ENCODE results near the gene CFB.
A peak's percentile ranks its signal among the peaks of the same experiment; 100 is the strongest.
"Not testable (repeated sequence)": the region's sequence is repeated elsewhere in the genome, so short reads cannot be mapped to it uniquely, and the experiment has no call there.

CFB gene

GRCh38 chr6:31911826-31912585, 33.9 kb upstream of the CFB start:
- DNase-seq (ENCODE audit: low read depth): no peak

GRCh38 chr6:31915351-31915750, 30.5 kb upstream of the CFB start:
- DNase-seq (ENCODE audit: low read depth): no peak

- DNase-seq (ENCODE audit: low read depth): no peak
Observed at GRCh38 chr6:31915756-31916155, 30.1 kb upstream of the CFB start.

- peak; percentile 62 for DNase-seq (ENCODE audit: low read depth)
Observed at GRCh38 chr6:31918069-31918720, 27.7 kb upstream of the CFB start.

- DNase-seq (ENCODE audit: low read depth): no peak
Observed at GRCh38 chr6:31919624-31920303, 26.1 kb upstream of the CFB start.

GRCh38 chr6:31920811-31921210, 25.1 kb upstream of the CFB start:
- DNase-seq (ENCODE audit: low read depth): peak; percentile 79

GRCh38 chr6:31922942-31923341, 23.0 kb upstream of the CFB start:
- DNase-seq (ENCODE audit: low read depth): no peak

- DNase-seq (ENCODE audit: low read depth): no peak
Observed at GRCh38 chr6:31927242-31927862, 18.5 kb upstream of the CFB start, which contains the start of gene C2. TSS of gene C2 (plus strand) at chr6:31927717. CDS start at chr6:31927753, 36 bp downstream.

- no peak for DNase-seq (ENCODE audit: low read depth)
Observed at GRCh38 chr6:31927863-31928671, 17.8 kb upstream of the CFB start.

- no peak for DNase-seq (ENCODE audit: low read depth)
Observed at GRCh38 chr6:31928672-31928939, 17.3 kb upstream of the CFB start.

- DNase-seq (ENCODE audit: low read depth): no peak
Observed at GRCh38 chr6:31930962-31931361, 14.9 kb upstream of the CFB start.

- DNase-seq (ENCODE audit: low read depth): not testable (repeated sequence)
Observed at GRCh38 chr6:31932137-31932536, 13.8 kb upstream of the CFB start.

- DNase-seq (ENCODE audit: low read depth): no peak
Observed at GRCh38 chr6:31933537-31933936, 12.4 kb upstream of the CFB start.

GRCh38 chr6:31935021-31935420, 10.9 kb upstream of the CFB start:
- no peak for DNase-seq (ENCODE audit: low read depth)

- no peak for DNase-seq (ENCODE audit: low read depth)
Observed at GRCh38 chr6:31935823-31936222, 10.1 kb upstream of the CFB start.

GRCh38 chr6:31940256-31940664, 5.6 kb upstream of the CFB start:
- no peak for DNase-seq (ENCODE audit: low read depth)

GRCh38 chr6:31943742-31944141, 2.2 kb upstream of the CFB start:
- DNase-seq (ENCODE audit: low read depth): no peak

GRCh38 chr6:31945154-31945506, 765 bp upstream of the CFB start:
- no peak for DNase-seq (ENCODE audit: low read depth)

- DNase-seq (ENCODE audit: low read depth): no peak
Observed at GRCh38 chr6:31946370-31946885, 533 bp downstream of the CFB start.

GRCh38 chr6:31947070-31947675, 1.3 kb downstream of the CFB start:
- DNase-seq (ENCODE audit: low read depth): no peak

- DNase-seq (ENCODE audit: low read depth): no peak
Observed at GRCh38 chr6:31947864-31948263, 2.0 kb downstream of the CFB start.

Data from amniotic epithelial cell (primary cell).